ENCODE data around the gene SATB1.
A peak's percentile ranks its signal among the peaks of the same experiment; 100 is the strongest.

Gene SATB1

GRCh38 chr3:18432752-18433151 is 7.6 kb upstream of the SATB1 start:
- DNase-seq (ENCODE audit: low read depth in 4 of 4, low spot score in 1 of 4): no peak

DNA sequence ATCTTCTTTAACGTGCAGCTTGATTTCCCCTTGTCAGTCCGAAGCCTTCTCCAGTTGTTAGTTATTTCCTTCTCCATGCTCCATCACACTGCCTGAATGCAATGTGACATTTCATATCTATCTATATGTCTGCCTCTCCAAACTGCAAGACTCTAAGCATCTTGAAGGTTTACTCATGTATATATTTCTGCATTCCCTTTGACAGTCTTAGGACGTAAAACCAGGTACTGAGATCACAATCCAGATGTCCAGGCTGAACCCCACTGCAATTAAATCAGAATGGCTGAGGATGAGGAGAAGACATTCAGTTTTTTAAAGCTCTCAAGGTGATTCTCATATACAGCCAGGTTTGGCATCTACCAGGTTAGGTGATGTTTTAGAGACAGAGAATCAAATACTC is 6.1 kb upstream of the SATB1 start:
- no peak for DNase-seq (ENCODE audit: low read depth in 4 of 4, low spot score in 1 of 4)

DNA sequence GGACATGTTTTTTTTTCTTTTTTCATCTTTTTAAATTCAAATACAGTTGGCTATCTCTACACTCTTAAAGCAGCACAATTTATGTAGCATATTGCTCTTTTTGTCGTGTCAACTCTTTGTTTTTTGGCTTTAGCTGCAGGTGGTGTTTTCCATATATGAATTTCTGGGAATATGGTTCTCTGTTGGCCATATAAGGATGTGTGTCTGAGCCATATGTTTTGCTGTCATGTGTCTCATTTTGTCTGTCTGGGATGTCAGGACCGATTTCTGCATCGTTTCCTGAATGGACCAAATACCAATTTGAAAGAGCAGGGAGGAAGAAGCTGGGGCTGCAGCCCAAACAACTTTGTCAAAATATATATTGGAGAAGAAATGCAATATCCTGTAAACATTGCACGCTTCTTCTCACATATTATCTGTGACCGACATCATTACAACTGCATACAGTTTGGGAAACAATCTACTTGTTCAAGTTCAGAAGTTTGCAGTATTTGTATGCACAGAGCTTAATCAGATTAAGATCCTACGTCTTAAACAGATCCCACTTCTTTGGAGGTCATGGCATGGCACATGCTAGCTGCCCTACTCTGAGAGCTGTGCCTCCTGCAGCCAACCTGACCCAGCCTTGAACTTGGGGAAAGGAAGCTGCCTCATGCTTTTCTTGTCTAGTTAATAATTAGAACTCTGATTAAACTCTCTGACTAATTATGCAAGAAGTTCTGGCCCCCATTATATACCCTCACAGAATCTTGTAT is 4.0 kb upstream of the SATB1 start:
- DNase-seq (ENCODE audit: low read depth in 4 of 4, low spot score in 1 of 4): no peak

- no peak for DNase-seq (ENCODE audit: low read depth in 4 of 4, low spot score in 1 of 4)
Observed at GRCh38 chr3:18428036-18428435, 2.9 kb upstream of the SATB1 start.

DNA sequence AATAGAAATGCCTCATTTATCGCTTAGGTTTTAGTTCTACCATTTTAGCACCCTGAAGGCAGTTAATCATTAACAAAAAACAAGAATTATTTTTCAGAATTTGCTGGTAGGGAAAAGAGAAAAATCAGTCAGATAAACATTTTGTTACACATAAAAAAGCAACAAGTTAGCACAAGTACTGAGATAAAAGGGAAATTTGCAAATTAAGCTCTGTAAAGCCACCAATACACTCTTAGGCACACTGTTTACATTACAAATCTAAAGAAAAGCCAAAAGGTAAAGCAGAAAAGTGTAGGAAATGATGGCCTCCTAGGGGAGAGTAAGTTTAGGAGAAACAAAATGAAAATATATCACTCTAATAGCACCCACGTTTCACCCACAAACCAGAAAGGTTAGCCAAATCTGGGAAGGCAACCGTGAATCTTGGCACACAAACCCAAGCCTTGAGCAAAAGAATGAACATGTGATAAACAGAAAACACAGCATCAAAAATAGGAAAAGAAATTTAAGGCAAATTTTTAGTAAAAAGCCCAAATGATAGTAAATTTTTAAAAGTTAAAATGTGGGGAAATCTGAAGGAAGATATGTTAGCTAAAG is 1.6 kb upstream of the SATB1 start:
- DNase-seq (ENCODE audit: low read depth in 4 of 4, low spot score in 1 of 4): no peak

- peak in 3 of 4 experiments; percentile 50 to 72 (median 52) for DNase-seq (ENCODE audit: low read depth in 4 of 4, low spot score in 1 of 4)
Observed at GRCh38 chr3:18425641-18426257, 610 bp upstream of the SATB1 start.

- DNase-seq (ENCODE audit: low read depth in 4 of 4, low spot score in 1 of 4): no peak
Observed at GRCh38 chr3:18424213-18424728, 868 bp downstream of the SATB1 start.

DNA sequence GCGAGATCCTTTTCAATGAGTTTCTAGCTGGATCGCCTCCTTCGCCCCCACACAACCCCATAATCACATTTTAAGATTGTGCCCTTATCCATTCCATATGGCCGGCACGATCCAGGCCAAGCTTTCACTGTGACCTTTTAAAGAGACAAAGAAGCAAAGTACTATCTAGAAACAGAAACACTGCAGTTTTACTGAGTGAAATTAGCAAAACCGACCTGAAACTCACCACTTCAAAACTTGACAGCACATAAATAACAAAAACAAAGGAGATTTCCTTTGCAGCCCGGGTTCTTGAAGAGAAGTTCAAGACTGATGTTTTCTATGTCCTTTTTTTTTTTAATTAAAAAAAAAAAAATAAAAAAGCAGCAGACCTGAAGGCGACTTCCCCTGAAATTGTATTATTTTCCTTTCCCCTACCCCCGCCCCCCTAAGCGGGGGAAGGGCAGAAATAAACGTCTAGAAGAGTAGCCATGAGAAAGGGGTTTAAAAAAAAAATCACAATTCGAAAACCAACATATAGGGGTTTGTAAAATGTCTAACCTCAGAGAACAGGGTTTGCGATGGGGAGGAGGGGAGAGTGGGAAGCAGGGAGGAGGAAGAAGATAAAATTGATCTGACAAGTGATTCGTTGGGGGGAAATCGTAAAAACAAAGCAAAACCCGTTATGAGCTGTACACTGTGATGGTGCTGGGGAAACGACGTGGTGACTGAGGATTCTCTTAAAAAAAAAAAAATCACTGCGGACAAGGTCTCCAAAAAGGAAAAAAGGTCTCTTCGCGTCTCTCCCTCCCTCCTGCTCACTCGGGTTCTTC is 1.5 kb downstream of the SATB1 start:
- no peak for DNase-seq (ENCODE audit: low read depth in 4 of 4, low spot score in 1 of 4)

DNA sequence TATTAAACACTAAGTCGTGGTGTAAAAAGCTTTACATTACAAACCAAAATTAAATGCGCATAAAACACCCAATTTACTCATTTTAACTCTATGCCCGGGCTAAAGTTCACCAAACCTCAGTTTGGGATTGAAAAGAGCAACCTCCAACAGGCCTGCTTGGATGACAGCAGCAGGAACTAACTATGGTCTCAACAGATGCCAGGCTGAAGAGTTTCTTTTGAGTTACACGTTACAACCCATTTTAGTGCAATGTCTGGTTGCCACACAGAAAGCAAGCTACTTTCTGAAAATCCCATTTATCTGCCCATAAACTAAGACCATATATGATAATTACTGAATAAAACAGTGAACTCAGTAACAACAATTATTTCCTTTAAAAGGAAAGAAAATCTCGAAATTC is 2.2 kb downstream of the SATB1 start:
- no peak for DNase-seq (ENCODE audit: low read depth in 4 of 4, low spot score in 1 of 4)

DNA sequence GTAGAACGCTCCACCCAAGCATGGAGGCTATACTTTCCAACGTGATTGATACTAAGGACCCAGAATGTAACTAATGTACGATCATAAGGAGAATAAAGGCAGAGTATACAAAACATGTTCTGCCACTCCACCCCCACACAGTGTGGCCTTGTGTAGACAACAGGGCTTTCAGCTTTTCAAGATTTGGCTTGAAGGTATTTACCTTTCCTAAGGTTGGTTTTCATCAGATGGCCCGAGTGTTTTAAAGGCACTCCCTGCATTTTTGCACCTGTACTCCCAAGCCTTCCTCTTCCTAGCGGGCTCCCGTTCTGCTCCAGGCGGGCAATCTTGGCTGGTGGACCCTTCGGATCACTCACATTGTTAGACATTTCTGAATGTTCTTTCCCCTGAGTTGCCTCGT is 4.6 kb downstream of the SATB1 start:
- no peak for DNase-seq (ENCODE audit: low read depth in 4 of 4, low spot score in 1 of 4)

DNA sequence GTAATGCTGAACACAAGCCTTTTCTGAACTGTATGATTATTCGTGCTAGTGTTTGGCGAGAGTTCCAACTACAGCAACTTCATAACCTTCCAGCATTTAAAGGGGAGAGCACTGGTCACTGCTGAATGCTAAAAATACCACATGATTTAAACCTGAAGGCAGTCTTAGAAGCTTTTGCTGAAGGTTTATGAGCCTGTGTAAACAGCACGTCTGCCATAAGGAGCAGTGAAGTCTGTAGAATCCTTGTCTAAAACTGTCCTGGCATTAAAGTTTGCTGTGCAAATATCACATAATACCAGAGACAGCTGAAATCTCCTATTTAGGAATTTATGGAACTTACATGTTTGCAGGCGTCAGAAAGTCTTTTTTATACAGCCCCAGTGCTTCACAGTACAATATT is 5.9 kb downstream of the SATB1 start:
- DNase-seq (ENCODE audit: low read depth in 4 of 4, low spot score in 1 of 4): no peak

DNA sequence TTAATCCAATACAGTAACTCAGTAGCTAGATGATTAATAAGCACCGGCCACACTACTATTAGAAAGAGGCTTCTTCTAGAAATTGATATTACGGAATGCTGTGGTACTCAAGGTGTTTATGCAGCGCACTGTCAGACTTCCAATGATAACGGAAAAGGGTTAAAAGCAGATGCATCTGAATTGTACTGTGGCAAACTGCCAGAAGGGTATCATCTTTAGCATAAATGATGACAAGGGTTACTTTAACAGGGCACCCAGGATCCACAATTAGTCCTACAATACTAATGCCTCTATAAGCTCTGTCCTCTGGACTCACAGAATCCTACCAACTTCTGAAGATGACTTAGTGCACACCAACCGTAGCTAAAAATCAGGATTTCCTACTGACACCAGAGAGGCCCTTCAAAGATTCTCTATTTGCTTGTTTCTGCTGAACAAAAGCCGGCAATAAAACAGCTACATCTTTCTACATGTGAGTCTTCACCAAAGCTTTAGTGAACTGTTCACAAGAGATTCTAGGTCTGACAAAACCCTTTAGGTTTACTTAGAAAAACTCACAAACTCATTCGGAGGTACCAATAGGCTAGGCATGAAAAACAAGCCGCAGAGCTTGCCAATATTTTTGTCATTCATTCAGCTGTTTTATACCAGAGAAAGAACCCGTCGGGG is 7.1 kb downstream of the SATB1 start:
- no peak for DNase-seq (ENCODE audit: low read depth in 4 of 4, low spot score in 1 of 4)

DNA sequence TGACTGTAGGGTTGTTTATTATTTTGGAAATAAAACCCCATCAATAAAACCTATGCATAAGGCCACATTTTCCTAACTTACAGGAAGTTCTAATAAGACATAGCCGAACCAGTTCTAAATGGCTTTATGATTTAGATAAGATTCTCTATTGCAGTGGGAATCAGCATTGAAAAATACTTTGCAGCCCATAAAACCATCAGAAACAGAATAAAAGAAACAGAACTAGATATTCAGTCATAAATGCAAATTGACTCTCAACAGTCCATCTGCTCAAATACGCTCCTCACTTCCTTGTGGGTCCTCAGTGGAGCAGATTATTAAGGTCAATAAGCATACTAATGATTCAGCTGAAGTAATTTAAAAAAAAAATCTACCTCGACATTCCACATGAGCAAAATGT is 8.8 kb downstream of the SATB1 start:
- no peak for DNase-seq (ENCODE audit: low read depth in 4 of 4, low spot score in 1 of 4)

DNA sequence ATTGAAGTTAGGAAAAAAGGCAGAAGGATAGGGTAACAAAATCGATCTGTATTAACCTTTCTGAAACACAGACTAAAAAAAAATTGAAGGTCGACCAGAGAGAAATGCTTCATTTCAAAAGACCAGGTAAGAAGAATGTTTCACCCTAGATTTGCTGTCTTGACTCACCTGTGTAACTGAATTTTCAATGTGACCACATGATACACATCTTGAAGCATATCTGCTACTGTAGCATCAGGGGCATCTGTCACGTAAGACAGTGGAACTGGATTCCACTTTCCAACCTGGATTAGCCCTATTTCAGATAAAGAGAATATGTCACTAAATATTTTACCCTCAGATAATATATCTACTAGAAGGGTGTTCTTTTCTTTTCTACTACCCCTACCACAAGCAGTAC is 9.3 kb downstream of the SATB1 start:
- no peak for DNase-seq (ENCODE audit: low read depth in 4 of 4, low spot score in 1 of 4)

DNA sequence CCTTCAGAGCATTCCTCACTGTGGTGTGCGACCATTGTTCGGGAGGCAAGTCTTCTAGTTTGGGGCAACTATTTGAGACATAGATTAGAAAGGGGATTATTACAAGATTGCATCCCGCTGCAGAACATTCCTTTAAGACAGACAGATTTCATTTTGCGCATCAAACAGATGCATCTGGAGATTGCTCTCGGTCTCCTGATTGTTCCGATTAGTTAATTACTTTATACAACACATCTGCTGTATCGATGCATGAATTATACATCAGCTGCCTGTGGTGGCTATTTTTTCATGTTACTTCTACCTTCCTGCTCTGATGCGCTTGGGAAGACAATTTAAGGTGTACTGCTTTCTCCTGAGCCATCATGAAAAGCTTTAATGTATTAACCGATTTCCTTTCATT is 10.0 kb downstream of the SATB1 start:
- DNase-seq (ENCODE audit: low read depth in 4 of 4, low spot score in 1 of 4): no peak

- no peak for DNase-seq (ENCODE audit: low read depth in 4 of 4, low spot score in 1 of 4)
Observed at GRCh38 chr3:18412684-18413083, 12.5 kb downstream of the SATB1 start.

DNA sequence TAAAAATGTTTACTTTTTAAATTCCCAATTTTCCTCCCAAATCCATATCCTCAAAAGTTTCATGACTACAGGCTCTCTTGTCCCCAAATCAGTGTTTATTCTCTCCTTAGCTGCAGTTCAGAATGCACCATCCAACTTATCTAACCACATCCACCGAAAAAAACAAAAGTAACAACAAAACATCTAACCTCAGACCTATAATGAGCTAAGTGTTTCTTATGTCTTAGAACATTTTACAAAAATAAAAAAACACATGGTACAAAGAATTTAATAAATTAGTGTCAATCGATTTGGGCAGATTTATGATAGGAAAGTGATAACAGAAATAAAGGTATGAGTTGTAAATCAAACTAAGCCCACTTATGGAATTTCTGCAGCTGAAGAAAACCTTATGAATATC is 13.6 kb downstream of the SATB1 start:
- DNase-seq (ENCODE audit: low read depth in 4 of 4, low spot score in 1 of 4): no peak

GRCh38 chr3:18410205-18410604 is 14.9 kb downstream of the SATB1 start:
- DNase-seq (ENCODE audit: low read depth in 4 of 4, low spot score in 1 of 4): no peak

DNA sequence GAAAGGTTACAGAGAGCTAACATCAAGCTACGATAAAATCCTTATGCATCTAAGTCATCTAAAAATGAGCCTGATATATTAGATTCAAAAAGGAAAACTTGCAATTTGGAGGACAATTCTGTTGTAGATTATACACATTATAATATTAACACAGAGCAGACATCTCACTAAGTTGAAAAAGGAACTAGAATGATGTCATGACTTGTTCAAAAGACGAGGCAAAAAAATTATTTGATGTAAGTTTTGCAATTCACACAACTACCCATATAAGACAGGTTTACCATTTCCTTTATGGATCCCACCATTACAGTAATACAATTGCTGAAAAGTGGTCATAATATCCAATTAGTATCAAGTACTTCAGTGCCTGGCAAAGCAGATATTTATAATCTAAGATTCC is 15.9 kb downstream of the SATB1 start:
- DNase-seq (ENCODE audit: low read depth in 4 of 4, low spot score in 1 of 4): no peak

GRCh38 chr3:18405141-18405540 is 20.0 kb downstream of the SATB1 start:
- no peak for DNase-seq (ENCODE audit: low read depth in 4 of 4, low spot score in 1 of 4)

- DNase-seq (ENCODE audit: low read depth in 4 of 4, low spot score in 1 of 4): no peak
Observed at GRCh38 chr3:18403061-18403460, 22.1 kb downstream of the SATB1 start.

Measured in stimulated activated CD4-positive, alpha-beta T cell treated with anti-CD3 and anti-CD28 coated beads, Interleukin-1b, Interleukin-23, amount 100 ng/mL, for 24 hours (primary cell).